Activated T-cell treated with anti-CD3 and anti-CD28 coated beads, Interleukin-2, amount 50 U/mL, for 72 hours (primary cell): ENCODE data around the gene SMIM9. TPM values are rescaled to one million over a fixed set of nuclear protein-coding genes. Genes with fewer than 3 reads are reported as not detected.
"Not testable (repeated sequence)": the region's sequence is repeated elsewhere in the genome, so short reads cannot be mapped to it uniquely, and the experiment has no call there.

Experiments used
- ATAC-seq, 2 donors: fragments of 150-1000 bp; cut with Tn5 transposase; replicated peaks in 1 of 2; 2 replicates each; pipeline ENCODE4 v1.10.0; 2021; ENCODE audit warnings: moderate library complexity in 2 of 2, mild to moderate bottlenecking in 1 of 2
- DNase-seq, 2 donors: peaks; one replicate each; pipeline ENCODE4 v3.0.0; 2021 to 2022; ENCODE audit warnings: mixed read lengths in 1 of 2
- H3K27ac Mint-ChIP-seq: one replicate; pipeline ENCODE4 v1.8.0; 2022; ENCODE audit warnings: mild to moderate bottlenecking, moderate library complexity, mixed read lengths
- H3K27me3 Mint-ChIP-seq: one replicate; pipeline ENCODE4 v1.8.0; 2022; ENCODE audit warnings: low read depth, mixed read lengths
- H3K36me3 Mint-ChIP-seq, 2 donors: one replicate each; pipeline ENCODE4 v1.8.0; 2022; ENCODE audit warnings: mixed read lengths in 2 of 2, mild to moderate bottlenecking in 1 of 2; ENCODE audit not compliant: insufficient read depth in 2 of 2
- H3K4me1 Mint-ChIP-seq: one replicate; pipeline ENCODE4 v1.8.0; 2022; ENCODE audit warnings: low read depth, mixed read lengths
- H3K4me3 Mint-ChIP-seq, 2 donors: one replicate each; pipeline ENCODE4 v1.8.0; 2022; ENCODE audit warnings: mild to moderate bottlenecking in 2 of 2, mixed read lengths in 2 of 2, moderate library complexity in 2 of 2
- H3K9me3 Mint-ChIP-seq, 2 donors: one replicate each; pipeline ENCODE4 v1.8.0; 2022; ENCODE audit warnings: mixed read lengths in 2 of 2
- total RNA-seq, 2 donors: library from RNA; stranded (reverse); gene quantifications; one replicate each; pipeline ENCODE4 v1.2.3, GENCODE V29; 2022

Gene SMIM9
- total RNA-seq, 2 donors from 2014 or later: not detected

GRCh38 chrX:154825586-154825985, 8.9 kb downstream of the SMIM9 start:
- H3K27me3 Mint-ChIP-seq: peaks cover 17% of the 10 kb centered on the region

GRCh38 chrX:154824638-154825037, 9.8 kb downstream of the SMIM9 start:
- ATAC-seq (no peak), DNase-seq (no peak)
- H3K4me3 Mint-ChIP-seq: no peak overlapping the region
- no peak overlapping the region for H3K27ac Mint-ChIP-seq
- no peaks in the 10 kb centered on the region for H3K36me3 Mint-ChIP-seq
- peaks cover 12% of the 10 kb centered on the region for H3K27me3 Mint-ChIP-seq
- H3K9me3 Mint-ChIP-seq: no peaks in the 10 kb centered on the region
- H3K4me1 Mint-ChIP-seq: peaks cover 1% of the 10 kb centered on the region

More at GRCh38 chrX:154825586-154825985, 8.9 kb downstream of the SMIM9 start:
- H3K27ac Mint-ChIP-seq, H3K36me3 Mint-ChIP-seq, H3K9me3 Mint-ChIP-seq, ATAC-seq, H3K4me1 Mint-ChIP-seq, H3K4me3 Mint-ChIP-seq, DNase-seq: not testable (repeated sequence)

GRCh38 chrX:154822029-154822428, 12.4 kb downstream of the SMIM9 start:
- no peak overlapping the region for H3K4me3 Mint-ChIP-seq
- H3K27ac Mint-ChIP-seq: no peak overlapping the region
- DNase-seq (no peak), ATAC-seq (no peak)
- H3K27me3 Mint-ChIP-seq: peaks cover 8% of the 10 kb centered on the region
- H3K4me1 Mint-ChIP-seq: no peaks in the 10 kb centered on the region
- H3K36me3 Mint-ChIP-seq: no peaks in the 10 kb centered on the region
- no peaks in the 10 kb centered on the region for H3K9me3 Mint-ChIP-seq

- no peak overlapping the region for H3K27ac Mint-ChIP-seq
- ATAC-seq: no peak
- no peak for DNase-seq
- no peaks in the 10 kb centered on the region for H3K4me1 Mint-ChIP-seq
- no peak overlapping the region for H3K4me3 Mint-ChIP-seq
- no peaks in the 10 kb centered on the region for H3K36me3 Mint-ChIP-seq
- peaks cover 8% of the 10 kb centered on the region for H3K27me3 Mint-ChIP-seq
- H3K9me3 Mint-ChIP-seq: no peaks in the 10 kb centered on the region
Measured at GRCh38 chrX:154821523-154821922, 12.9 kb downstream of the SMIM9 start.

GRCh38 chrX:154819771-154820341, 14.6 kb downstream of the SMIM9 start:
- ATAC-seq (no peak), DNase-seq (no peak)
- H3K9me3 Mint-ChIP-seq: no peaks in the 10 kb centered on the region
- H3K36me3 Mint-ChIP-seq: no peaks in the 10 kb centered on the region
- H3K27ac Mint-ChIP-seq: no peak overlapping the region
- peaks cover 17% of the 10 kb centered on the region for H3K27me3 Mint-ChIP-seq
- H3K4me3 Mint-ChIP-seq: no peak overlapping the region
- H3K4me1 Mint-ChIP-seq: no peaks in the 10 kb centered on the region

- H3K27ac Mint-ChIP-seq: no peak overlapping the region
- peaks cover 17% of the 10 kb centered on the region for H3K27me3 Mint-ChIP-seq
- H3K4me3 Mint-ChIP-seq: no peak overlapping the region
- ATAC-seq (no peak), DNase-seq (no peak)
- no peaks in the 10 kb centered on the region for H3K4me1 Mint-ChIP-seq
- no peaks in the 10 kb centered on the region for H3K9me3 Mint-ChIP-seq
- no peaks in the 10 kb centered on the region for H3K36me3 Mint-ChIP-seq
Measured at GRCh38 chrX:154818916-154819770, 15.3 kb downstream of the SMIM9 start.

- H3K27me3 Mint-ChIP-seq: peaks cover 25% of the 10 kb centered on the region
- H3K36me3 Mint-ChIP-seq, H3K4me1 Mint-ChIP-seq, H3K9me3 Mint-ChIP-seq, ATAC-seq, H3K27ac Mint-ChIP-seq, DNase-seq, H3K4me3 Mint-ChIP-seq: not testable (repeated sequence)
Measured at GRCh38 chrX:154817048-154817618, 17.3 kb downstream of the SMIM9 start.

GRCh38 chrX:154816326-154816898, 18.1 kb downstream of the SMIM9 start:
- not testable (repeated sequence) for H3K9me3 Mint-ChIP-seq, ATAC-seq, H3K4me3 Mint-ChIP-seq, H3K27ac Mint-ChIP-seq, H3K36me3 Mint-ChIP-seq, H3K4me1 Mint-ChIP-seq, DNase-seq
- peaks cover 27% of the 10 kb centered on the region for H3K27me3 Mint-ChIP-seq

GRCh38 chrX:154815274-154815818, 19.1 kb downstream of the SMIM9 start:
- DNase-seq (no peak), ATAC-seq (no peak)
- Mint-ChIP-seq H3K27me3 (peaks cover 23% of the 10 kb centered on the region), H3K9me3 (no peaks in the 10 kb centered on the region), H3K4me1 (no peaks in the 10 kb centered on the region), H3K4me3 (no peak overlapping the region), H3K36me3 (no peaks in the 10 kb centered on the region), H3K27ac (no peak overlapping the region)

GRCh38 chrX:154813801-154814200, 20.7 kb downstream of the SMIM9 start:
- H3K27me3 Mint-ChIP-seq: peaks cover 23% of the 10 kb centered on the region
- H3K9me3 Mint-ChIP-seq: no peaks in the 10 kb centered on the region
- peaks cover 6% of the 10 kb centered on the region for H3K4me1 Mint-ChIP-seq
- H3K36me3 Mint-ChIP-seq: no peaks in the 10 kb centered on the region
- no peak overlapping the region for H3K4me3 Mint-ChIP-seq
- no peak overlapping the region for H3K27ac Mint-ChIP-seq
- no peak for DNase-seq
- ATAC-seq: no peak

- DNase-seq (no peak), ATAC-seq (no peak)
- peaks cover 32% of the 10 kb centered on the region for H3K27me3 Mint-ChIP-seq
- peaks cover 6% of the 10 kb centered on the region for H3K4me1 Mint-ChIP-seq
- H3K4me3 Mint-ChIP-seq: no peak overlapping the region
- no peaks in the 10 kb centered on the region for H3K36me3 Mint-ChIP-seq
- H3K27ac Mint-ChIP-seq: no peak overlapping the region
- H3K9me3 Mint-ChIP-seq: peaks cover 0 to under 1% of the 10 kb centered on the region in 2 donors
Measured at GRCh38 chrX:154812341-154813101, 21.9 kb downstream of the SMIM9 start.

GRCh38 chrX:154809939-154810665, 24.4 kb downstream of the SMIM9 start:
- H3K4me3 Mint-ChIP-seq: no peak overlapping the region
- ATAC-seq: peak; percentile 52 to 65
- peaks cover 0 to 3% of the 10 kb centered on the region in 2 donors for H3K9me3 Mint-ChIP-seq
- peaks cover 13% of the 10 kb centered on the region for H3K4me1 Mint-ChIP-seq
- H3K27ac Mint-ChIP-seq: no peak overlapping the region
- peaks cover 26% of the 10 kb centered on the region for H3K27me3 Mint-ChIP-seq
- no peak for DNase-seq
- H3K36me3 Mint-ChIP-seq: no peaks in the 10 kb centered on the region
